Measurements from ENCODE around the gene MPPED1.

Gene MPPED1

GRCh38 chr22:43491177-43491576 is 79.4 kb downstream of the MPPED1 start:
- peaks cover 18% of the 10 kb centered on the region for H3K27me3 Mint-ChIP-seq (ENCODE audit: low read depth, poor library complexity)
- H3K36me3 Mint-ChIP-seq (ENCODE audit: low read depth) = no peaks in the 10 kb centered on the region
- no peak for TF ChIP-seq CTCF (IDR thresholded peaks at IDR 0.05)
- H3K9me3 Mint-ChIP-seq = peaks cover 11% of the 10 kb centered on the region
- H3K4me1 Mint-ChIP-seq = no peaks in the 10 kb centered on the region
- no peak for DNase-seq
- H3K27ac Mint-ChIP-seq = no peak overlapping the region
- H3K4me3 Mint-ChIP-seq = no peak overlapping the region

GRCh38 chr22:43491737-43492136 is 79.9 kb downstream of the MPPED1 start:
- H3K36me3 Mint-ChIP-seq (ENCODE audit: low read depth) = no peaks in the 10 kb centered on the region
- peaks cover 16% of the 10 kb centered on the region for H3K27me3 Mint-ChIP-seq (ENCODE audit: low read depth, poor library complexity)
- no peak for TF ChIP-seq CTCF (IDR thresholded peaks at IDR 0.05)
- H3K4me1 Mint-ChIP-seq = no peaks in the 10 kb centered on the region
- DNase-seq = no peak
- H3K27ac Mint-ChIP-seq = no peak overlapping the region
- peaks cover 11% of the 10 kb centered on the region for H3K9me3 Mint-ChIP-seq
- H3K4me3 Mint-ChIP-seq = no peak overlapping the region

DNA sequence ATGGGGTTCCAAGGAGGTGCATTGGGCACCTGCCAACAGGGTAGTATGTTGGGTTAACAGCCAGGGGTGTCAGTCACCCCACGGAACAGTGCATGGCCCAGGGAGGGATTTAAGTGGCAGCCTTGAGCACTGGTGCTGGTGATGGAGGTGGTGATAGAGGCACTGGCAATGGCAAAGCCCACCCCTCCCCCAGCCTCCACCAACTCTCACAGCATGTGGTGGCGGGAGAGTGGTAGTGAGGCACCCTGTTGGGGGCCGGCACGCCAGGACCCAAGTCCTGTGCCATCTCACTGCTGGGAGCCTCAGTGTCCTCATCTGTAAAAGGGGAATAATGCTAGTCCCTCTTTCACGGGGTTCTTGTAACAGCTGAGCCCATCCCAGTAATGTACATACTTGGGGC is 81.5 kb downstream of the MPPED1 start:
- Mint-ChIP-seq H3K27ac (no peak overlapping the region), H3K4me1 (no peaks in the 10 kb centered on the region), H3K27me3 (ENCODE audit: low read depth, poor library complexity) (peaks cover 12% of the 10 kb centered on the region), H3K4me3 (no peak overlapping the region), H3K36me3 (ENCODE audit: low read depth) (no peaks in the 10 kb centered on the region), H3K9me3 (peaks cover 23% of the 10 kb centered on the region)
- no peak for TF ChIP-seq CTCF (IDR thresholded peaks at IDR 0.05)
- no peak for DNase-seq

- H3K27ac Mint-ChIP-seq = no peak overlapping the region
- no peak for TF ChIP-seq CTCF (IDR thresholded peaks at IDR 0.05)
- no peak overlapping the region for H3K4me3 Mint-ChIP-seq
- H3K4me1 Mint-ChIP-seq = no peaks in the 10 kb centered on the region
- H3K9me3 Mint-ChIP-seq = peaks cover 32% of the 10 kb centered on the region
- H3K27me3 Mint-ChIP-seq (ENCODE audit: low read depth, poor library complexity) = peaks cover 12% of the 10 kb centered on the region
- H3K36me3 Mint-ChIP-seq (ENCODE audit: low read depth) = no peaks in the 10 kb centered on the region
- no peak for DNase-seq
These were observed 86.4 kb downstream of the MPPED1 start for GRCh38 chr22:43497956-43498855.

DNA sequence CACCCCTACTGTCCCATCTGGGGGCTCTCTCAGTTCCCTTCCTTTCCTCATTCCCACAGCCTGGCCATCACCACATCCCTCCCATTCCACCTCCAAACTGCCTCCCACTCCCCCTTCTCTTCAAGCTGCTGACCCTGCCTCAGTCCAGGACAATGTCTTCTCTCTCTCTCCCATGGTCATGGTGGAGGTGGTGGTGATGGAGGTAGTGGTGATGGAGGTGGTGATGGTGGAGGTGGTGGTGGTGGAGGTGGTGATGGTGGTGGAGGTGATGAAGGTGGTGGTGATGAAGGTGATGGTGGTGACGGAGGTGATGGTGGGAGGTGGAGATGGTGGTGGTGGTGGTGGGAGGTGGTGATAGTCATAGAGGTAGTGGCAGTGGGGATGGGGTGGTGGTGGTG is 87.0 kb downstream of the MPPED1 start:
- no peak overlapping the region for H3K4me3 Mint-ChIP-seq

More for the DNA sequence above, 87.0 kb downstream of the MPPED1 start:
- DNase-seq = no peak
- no peak overlapping the region for H3K27ac Mint-ChIP-seq
- H3K4me1 Mint-ChIP-seq = no peaks in the 10 kb centered on the region
- H3K36me3 Mint-ChIP-seq (ENCODE audit: low read depth) = no peaks in the 10 kb centered on the region
- H3K27me3 Mint-ChIP-seq (ENCODE audit: low read depth, poor library complexity) = peaks cover 12% of the 10 kb centered on the region
- no peak for TF ChIP-seq CTCF (IDR thresholded peaks at IDR 0.05)
- peaks cover 32% of the 10 kb centered on the region for H3K9me3 Mint-ChIP-seq
